G401.6 (cell line): ENCODE results near the gene TMCO1.
"Not testable (repeated sequence)": the region's sequence is repeated elsewhere in the genome, so short reads cannot be mapped to it uniquely, and the experiment has no call there.

Source experiments
- FAIRE-seq: peaks from 2 replicates; lab custom pipeline; 2012; peaks lifted over from hg19 to GRCh38; lab: Jason Lieb, UNC

TMCO1 gene

GRCh38 chr1:165686121-165686970, 82.3 kb downstream of the TMCO1 start:
- FAIRE-seq, result no peak

GRCh38 chr1:165683848-165684485, 84.7 kb downstream of the TMCO1 start:
- FAIRE-seq, result no peak

GRCh38 chr1:165680773-165681172, 87.9 kb downstream of the TMCO1 start:
- FAIRE-seq, result not testable (repeated sequence)

- FAIRE-seq, result no peak
Observed at GRCh38 chr1:165680303-165680702, 88.4 kb downstream of the TMCO1 start.

DNA sequence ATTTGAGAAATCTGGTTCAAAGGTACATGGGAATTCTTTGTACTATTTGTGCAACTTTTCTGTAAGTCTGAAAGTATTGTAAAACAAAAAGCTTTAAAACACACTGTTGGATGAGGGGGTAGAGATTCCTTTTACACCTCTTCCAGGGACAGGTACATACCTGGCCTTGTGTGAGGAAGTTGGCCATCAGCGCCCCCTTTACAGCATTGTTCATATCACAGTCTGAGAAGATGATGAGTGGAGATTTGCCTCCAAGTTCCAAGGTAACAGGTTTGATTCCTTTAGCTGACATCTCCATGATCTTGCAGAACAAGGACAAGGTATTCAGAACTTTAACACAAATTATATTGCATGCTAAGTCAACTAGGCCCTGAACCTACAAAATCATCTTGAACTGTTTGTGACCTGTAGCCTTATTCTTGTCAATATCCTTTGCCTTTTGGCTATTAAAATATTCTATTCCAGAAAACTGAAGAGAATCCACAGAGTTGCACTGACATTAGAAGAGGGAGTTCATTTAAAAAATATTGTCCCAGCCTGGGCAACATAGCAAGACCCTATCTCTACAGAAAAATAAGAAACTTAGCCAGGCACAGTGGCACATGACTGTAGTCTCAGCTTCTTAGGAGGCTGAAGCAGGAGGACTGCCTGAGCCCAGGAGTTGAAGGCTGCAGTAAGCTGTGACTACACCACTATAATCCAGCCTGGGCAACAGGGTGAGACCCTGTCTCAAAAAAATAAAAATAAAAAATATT, 89.2 kb downstream of the TMCO1 start:
- no peak for FAIRE-seq

- FAIRE-seq, result no peak
Observed at GRCh38 chr1:165678509-165678908, 90.2 kb downstream of the TMCO1 start.
